Sigmoid colon (tissue), 4 donors: ENCODE measurements around the gene ARHGAP22.

Source experiments
- CTCF ChIP-seq, 4 experiments: fragments of 450-650 bp in 3 of 4; fragments of 200-600 bp in 1 of 4; IDR thresholded peaks; one replicate each; pipeline ENCODE4 v1.5.1; 2016 to 2019; ENCODE audit warnings: antibody characterized with exemption in 4 of 4, mild to moderate bottlenecking in 3 of 4, moderate library complexity in 2 of 4
- EP300 ChIP-seq, 4 donors: sonication (generic); formaldehyde crosslinking; IDR thresholded peaks; one replicate each; pipeline ENCODE4 v1.6.1; 2017; ENCODE audit warnings: antibody characterized with exemption in 4 of 4
- POLR2A ChIP-seq, 2 donors: fragments of 450-650 bp; IDR thresholded peaks; one replicate each; pipeline ENCODE4 v1.6.1; 2016; ENCODE audit warnings: antibody characterized with exemption in 2 of 2, mild to moderate bottlenecking in 2 of 2, moderate library complexity in 2 of 2
- POLR2AphosphoS5 ChIP-seq, 4 donors: sonication (generic); formaldehyde crosslinking; IDR thresholded peaks; one replicate each; pipeline ENCODE4 v1.6.1; 2017; ENCODE audit warnings: antibody characterized with exemption in 4 of 4

DNA sequence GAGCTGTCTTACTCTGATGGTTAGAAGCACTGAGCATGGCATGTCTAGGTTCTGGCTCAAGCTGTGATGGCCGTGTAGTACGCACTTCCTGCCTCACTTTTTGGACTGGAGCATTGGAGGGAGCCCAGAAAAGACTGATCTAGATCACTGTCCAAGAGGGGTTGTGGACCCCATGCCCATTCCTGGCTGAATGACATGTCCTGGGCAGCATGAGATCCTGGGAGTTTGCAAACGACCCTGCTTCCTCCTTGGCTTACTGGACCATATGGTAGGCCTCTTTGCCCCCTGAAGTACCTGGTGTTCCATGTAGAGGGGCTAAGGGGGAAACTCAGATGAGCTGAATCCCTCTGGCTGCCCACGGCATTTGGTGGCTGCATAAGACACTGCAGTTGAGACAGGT, 36.7 kb downstream of the ARHGAP22 start:
- TF ChIP-seq CTCF (IDR thresholded peaks at IDR 0.05) (no peak), POLR2A (IDR thresholded peaks at IDR 0.05) (no peak), POLR2AphosphoS5 (IDR thresholded peaks at IDR 0.05) (no peak), EP300 (IDR thresholded peaks at IDR 0.05) (no peak)
